Spleen (tissue), 11 donors: ENCODE results near the gene NELL2. TPM values are rescaled to one million over a fixed set of nuclear protein-coding genes. Genes with fewer than 3 reads are reported as not detected.
A peak's percentile ranks its signal among the peaks of the same experiment; 100 is the strongest.

Experiments used
- DNase-seq: peaks from one replicate; pipeline ENCODE4 v3.0.0-alpha.2; 2020
- H3K27ac ChIP-seq, 8 donors: fragments of 200-600 bp; sonication (generic) in 7 of 8; 1 replicate in 4 of 8; 2 replicates in 4 of 8; pipeline versions ENCODE4 v1.5.0 to v1.8.0; 2016 to 2021; ENCODE audit warnings: inconsistent platforms in 4 of 8, mild to moderate bottlenecking in 4 of 8, moderate library complexity in 1 of 8
- H3K27me3 ChIP-seq, 7 donors: fragments of 200-600 bp; sonication (generic) in 6 of 7; replicated peaks in 1 of 7; 1 replicate in 4 of 7; 2 replicates in 3 of 7; pipeline versions ENCODE4 v1.5.0 to v1.8.0; 2016 to 2021; ENCODE audit warnings: inconsistent platforms in 3 of 7, mild to moderate bottlenecking in 1 of 7
- H3K36me3 ChIP-seq, 6 donors: fragments of 200-600 bp; sonication (generic) in 5 of 6; 1 replicate in 4 of 6; 2 replicates in 2 of 6; pipeline versions ENCODE4 v1.5.0 to v1.8.0; 2016 to 2021; ENCODE audit warnings: inconsistent platforms in 2 of 6
- H3K4me1 ChIP-seq, 6 donors: fragments of 200-600 bp; sonication (generic) in 5 of 6; 1 replicate in 3 of 6; 2 replicates in 3 of 6; pipeline versions ENCODE4 v1.5.0 to v1.8.0; 2016 to 2021; ENCODE audit warnings: inconsistent platforms in 3 of 6
- H3K4me3 ChIP-seq, 8 donors: fragments of 200-600 bp; sonication (generic) in 7 of 8; 1 replicate in 4 of 8; 2 replicates in 4 of 8; pipeline versions ENCODE4 v1.5.0 to v1.8.0; 2016 to 2021; ENCODE audit warnings: inconsistent platforms in 4 of 8, mild to moderate bottlenecking in 4 of 8, moderate library complexity in 2 of 8
- H3K9me3 ChIP-seq, 8 donors: fragments of 200-600 bp; sonication (generic) in 7 of 8; 1 replicate in 4 of 8; 2 replicates in 4 of 8; pipeline versions ENCODE4 v1.5.0 to v1.8.0; 2016 to 2021; ENCODE audit warnings: inconsistent platforms in 4 of 8
- CTCF ChIP-seq, 11 experiments: fragments of 200-600 bp in 7 of 11; fragments of 450-650 bp in 4 of 11; sonication (generic) in 4 of 11; IDR thresholded peaks in 8 of 11; conservative IDR thresholded peaks in 3 of 11; 1 replicate in 7 of 11; 2 replicates in 4 of 11; pipeline versions ENCODE4 v1.4.0 to v1.8.0; 2016 to 2021; ENCODE audit warnings: antibody characterized with exemption in 11 of 11, inconsistent platforms in 4 of 11, mild to moderate bottlenecking in 1 of 11
- POLR2A ChIP-seq, 3 donors: fragments of 450-650 bp; IDR thresholded peaks; one replicate each; pipeline ENCODE4 v1.5.1; 2017; ENCODE audit warnings: antibody characterized with exemption in 3 of 3, mild to moderate bottlenecking in 1 of 3
- POLR2AphosphoS5 ChIP-seq, 3 donors: sonication (generic); formaldehyde crosslinking; IDR thresholded peaks; one replicate each; pipeline ENCODE4 v1.5.1; 2017; ENCODE audit warnings: antibody characterized with exemption in 3 of 3
- WGBS, 5 donors: extraction: QIAGEN DNeasy Blood & Tissue Kit in 3 of 5; methylation state at CpG; one replicate each; pipeline versions ENCODE4 v1.1.5 to v1.1.7; 2013 to 2018; 5-methylcytosine and 5-hydroxymethylcytosine counted together
- intact Hi-C: fragments of 100-400 bp; cut with DNase I; formaldehyde crosslinking; loops from one replicate; pipeline ENCODE4 v1.15.0; 2023; ENCODE audit warnings: low total_unique reads
- polyA plus RNA-seq, 3 donors: library from polyadenylated mRNA; stranded (reverse); fragments of 200-250 nt; gene quantifications; one replicate each; pipeline ENCODE4 v1.2.1, GENCODE V29; 2013
- total RNA-seq, 7 donors: library from RNA; depleted of rRNA in 3 of 7; stranded (reverse); fragments of >200 nt in 3 of 7; fragmentation: NEBNext Ultra II Directional in 4 of 7; extraction: Animal tissue kit (Norgen Biotek cat#: 25700) in 4 of 7; gene quantifications; one replicate each; pipeline versions ENCODE4 v1.1.0 to v1.2.1, GENCODE V29; 2016 to 2021
- donor health status: healthy with polysubstance abuse.
- donor health status: DM: no; HTN: no; CAD: no; lungs with moderate emphysema.
- donor health status: DM: no; HTN: no; CAD: no.
- donor health status: Bipolar disorder and iron deficiency.
- donor health status: healthy.
- donor health status: DM: no; HTN: no; CAD: no.
- donor health status: DM: yes; HTN: yes; CAD: no.

NELL2 gene
- total and polyA plus RNA-seq, 10 donors, result 1.0 to 21.8 (median 8.2) TPM

GRCh38 chr12:44858226-44858855 lies 17.8 kb downstream of the NELL2 start:
- Histone ChIP-seq H3K27ac (no peak overlapping the region), H3K27me3 (no peaks in the 10 kb centered on the region), H3K4me3 (no peak overlapping the region), H3K9me3 (peaks cover 0 to 21% (median 7%) of the 10 kb centered on the region in 8 donors), H3K36me3 (no peaks in the 10 kb centered on the region), H3K4me1 (no peaks in the 10 kb centered on the region)
- DNase-seq, result no peak
- intact Hi-C loops, result no loop called here
- TF ChIP-seq CTCF (IDR thresholded peaks at IDR 0.05 in 8 of 11, conservative IDR thresholded peaks at IDR 0.05 in 3 of 11), result no peak
- no peak for TF ChIP-seq POLR2A (IDR thresholded peaks at IDR 0.05)
- no peak for TF ChIP-seq POLR2AphosphoS5 (IDR thresholded peaks at IDR 0.05)
- 73 to 87% (median 86%) methylated on average over 4 of the region's 4 CpGs for WGBS, 5 donors

- H3K36me3 ChIP-seq, result no peaks in the 10 kb centered on the region
- TF ChIP-seq POLR2A (IDR thresholded peaks at IDR 0.05) (no peak), CTCF (IDR thresholded peaks at IDR 0.05 in 8 of 11, conservative IDR thresholded peaks at IDR 0.05 in 3 of 11) (no peak), POLR2AphosphoS5 (IDR thresholded peaks at IDR 0.05) (no peak)
- H3K9me3 ChIP-seq, result no peaks in the 10 kb centered on the region
- DNase-seq, result no peak
- WGBS, 5 donors, result 31 to 48% (median 34%) methylated on average over 2 of the region's 2 CpGs
- intact Hi-C loops, result no loop called here
- no peaks in the 10 kb centered on the region for H3K27me3 ChIP-seq
- H3K4me1 ChIP-seq, result peaks cover 0 to 9% (median under 1%) of the 10 kb centered on the region in 6 donors
- H3K4me3 ChIP-seq, result no peak overlapping the region
- no peak overlapping the region for H3K27ac ChIP-seq
These were observed 23.6 kb downstream of the NELL2 start for GRCh38 chr12:44852483-44852882.

GRCh38 chr12:44851586-44851985 lies 24.5 kb downstream of the NELL2 start:
- DNase-seq, result no peak
- peaks cover 0 to 17% (median 2%) of the 10 kb centered on the region in 6 donors for H3K4me1 ChIP-seq
- no peak overlapping the region for H3K4me3 ChIP-seq
- WGBS, 5 donors, result 88 to 96% (median 92%) methylated on average over 3 of the region's 3 CpGs
- H3K27ac ChIP-seq, result no peak overlapping the region
- intact Hi-C loops, result no loop called here
- no peaks in the 10 kb centered on the region for H3K36me3 ChIP-seq
- no peak for TF ChIP-seq POLR2A (IDR thresholded peaks at IDR 0.05)
- TF ChIP-seq POLR2AphosphoS5 (IDR thresholded peaks at IDR 0.05), result no peak
- no peak for TF ChIP-seq CTCF (IDR thresholded peaks at IDR 0.05 in 8 of 11, conservative IDR thresholded peaks at IDR 0.05 in 3 of 11)
- H3K9me3 ChIP-seq, result no peaks in the 10 kb centered on the region
- H3K27me3 ChIP-seq, result no peaks in the 10 kb centered on the region

DNA sequence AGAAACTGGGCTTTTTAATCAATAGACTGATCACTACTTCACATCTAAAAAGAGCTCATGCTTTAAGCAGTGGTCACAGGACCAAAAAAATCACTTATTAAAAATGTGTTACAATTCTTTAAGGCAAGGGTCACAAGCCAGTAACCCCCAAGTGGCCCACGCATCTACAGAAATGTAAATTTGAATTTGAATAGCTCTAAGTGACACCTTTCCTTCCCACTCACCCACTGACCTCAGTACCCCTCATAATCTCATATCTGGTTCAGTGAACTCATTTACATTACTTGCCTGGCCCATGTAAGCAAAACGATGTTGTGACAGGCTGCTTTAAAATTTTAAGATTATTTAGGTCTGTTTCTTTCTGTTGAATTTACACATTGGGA lies 27.4 kb downstream of the NELL2 start:
- WGBS, 5 donors, result 32 to 53% (median 51%) methylated on average over 2 of the region's 2 CpGs
- no peaks in the 10 kb centered on the region for H3K27me3 ChIP-seq
- intact Hi-C loops, result no loop called here
- TF ChIP-seq POLR2A (IDR thresholded peaks at IDR 0.05) (no peak), CTCF (IDR thresholded peaks at IDR 0.05 in 8 of 11, conservative IDR thresholded peaks at IDR 0.05 in 3 of 11) (no peak), POLR2AphosphoS5 (IDR thresholded peaks at IDR 0.05) (no peak)
- no peaks in the 10 kb centered on the region for H3K9me3 ChIP-seq
- H3K4me1 ChIP-seq, result peaks cover 0 to 17% (median 2%) of the 10 kb centered on the region in 6 donors
- DNase-seq, result no peak
- no peaks in the 10 kb centered on the region for H3K36me3 ChIP-seq
- H3K4me3 ChIP-seq, result no peak overlapping the region
- H3K27ac ChIP-seq, result peak overlapping the region in 7 of 8 donors; percentile 31 to 84 (median 71)
